GM12878 (cell line): ENCODE data around the gene PGLYRP4.

Experiments used
- POLR2AphosphoS5 ChIP-seq: IDR thresholded peaks from 2 replicates; pipeline ENCODE4 v1.6.1; 2011; ENCODE audit warnings: mild to moderate bottlenecking, low read length, inconsistent platforms
- PRDM15 ChIP-seq: fragments of 450-650 bp; formaldehyde crosslinking; IDR thresholded peaks from 2 replicates; pipeline ENCODE4 v1.4.0; 2020; ENCODE audit warnings: mild to moderate bottlenecking, moderate library complexity
- ZNF24 ChIP-seq: fragments of 450-650 bp; IDR thresholded peaks from 2 replicates; pipeline ENCODE4 v1.6.1; 2017; ENCODE audit warnings: antibody characterized with exemption, mild to moderate bottlenecking
- TF ChIP-seq, protein P1 (sequence below): fragments of 450-650 bp; IDR thresholded peaks from 2 replicates; pipeline ENCODE4 v1.6.1; 2017; ENCODE audit warnings: mild to moderate bottlenecking
- TF ChIP-seq, protein P2 (sequence below): fragments of 450-650 bp; IDR thresholded peaks from 2 replicates; pipeline ENCODE4 v1.6.1; 2016; ENCODE audit warnings: mild to moderate bottlenecking, moderate library complexity, borderline replicate concordance

GRCh38 chr1:153292185-153292584, 56.5 kb downstream of the PGLYRP4 start:
- TF ChIP-seq POLR2AphosphoS5 = no peak
- no peak for TF ChIP-seq PRDM15 (CRISPR knock-in tag)
- TF ChIP-seq ZNF24 = no peak
- TF ChIP-seq, protein P1, sequence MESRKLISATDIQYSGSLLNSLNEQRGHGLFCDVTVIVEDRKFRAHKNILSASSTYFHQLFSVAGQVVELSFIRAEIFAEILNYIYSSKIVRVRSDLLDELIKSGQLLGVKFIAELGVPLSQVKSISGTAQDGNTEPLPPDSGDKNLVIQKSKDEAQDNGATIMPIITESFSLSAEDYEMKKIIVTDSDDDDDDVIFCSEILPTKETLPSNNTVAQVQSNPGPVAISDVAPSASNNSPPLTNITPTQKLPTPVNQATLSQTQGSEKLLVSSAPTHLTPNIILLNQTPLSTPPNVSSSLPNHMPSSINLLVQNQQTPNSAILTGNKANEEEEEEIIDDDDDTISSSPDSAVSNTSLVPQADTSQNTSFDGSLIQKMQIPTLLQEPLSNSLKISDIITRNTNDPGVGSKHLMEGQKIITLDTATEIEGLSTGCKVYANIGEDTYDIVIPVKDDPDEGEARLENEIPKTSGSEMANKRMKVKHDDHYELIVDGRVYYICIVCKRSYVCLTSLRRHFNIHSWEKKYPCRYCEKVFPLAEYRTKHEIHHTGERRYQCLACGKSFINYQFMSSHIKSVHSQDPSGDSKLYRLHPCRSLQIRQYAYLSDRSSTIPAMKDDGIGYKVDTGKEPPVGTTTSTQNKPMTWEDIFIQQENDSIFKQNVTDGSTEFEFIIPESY = no peak
- TF ChIP-seq, protein P2, sequence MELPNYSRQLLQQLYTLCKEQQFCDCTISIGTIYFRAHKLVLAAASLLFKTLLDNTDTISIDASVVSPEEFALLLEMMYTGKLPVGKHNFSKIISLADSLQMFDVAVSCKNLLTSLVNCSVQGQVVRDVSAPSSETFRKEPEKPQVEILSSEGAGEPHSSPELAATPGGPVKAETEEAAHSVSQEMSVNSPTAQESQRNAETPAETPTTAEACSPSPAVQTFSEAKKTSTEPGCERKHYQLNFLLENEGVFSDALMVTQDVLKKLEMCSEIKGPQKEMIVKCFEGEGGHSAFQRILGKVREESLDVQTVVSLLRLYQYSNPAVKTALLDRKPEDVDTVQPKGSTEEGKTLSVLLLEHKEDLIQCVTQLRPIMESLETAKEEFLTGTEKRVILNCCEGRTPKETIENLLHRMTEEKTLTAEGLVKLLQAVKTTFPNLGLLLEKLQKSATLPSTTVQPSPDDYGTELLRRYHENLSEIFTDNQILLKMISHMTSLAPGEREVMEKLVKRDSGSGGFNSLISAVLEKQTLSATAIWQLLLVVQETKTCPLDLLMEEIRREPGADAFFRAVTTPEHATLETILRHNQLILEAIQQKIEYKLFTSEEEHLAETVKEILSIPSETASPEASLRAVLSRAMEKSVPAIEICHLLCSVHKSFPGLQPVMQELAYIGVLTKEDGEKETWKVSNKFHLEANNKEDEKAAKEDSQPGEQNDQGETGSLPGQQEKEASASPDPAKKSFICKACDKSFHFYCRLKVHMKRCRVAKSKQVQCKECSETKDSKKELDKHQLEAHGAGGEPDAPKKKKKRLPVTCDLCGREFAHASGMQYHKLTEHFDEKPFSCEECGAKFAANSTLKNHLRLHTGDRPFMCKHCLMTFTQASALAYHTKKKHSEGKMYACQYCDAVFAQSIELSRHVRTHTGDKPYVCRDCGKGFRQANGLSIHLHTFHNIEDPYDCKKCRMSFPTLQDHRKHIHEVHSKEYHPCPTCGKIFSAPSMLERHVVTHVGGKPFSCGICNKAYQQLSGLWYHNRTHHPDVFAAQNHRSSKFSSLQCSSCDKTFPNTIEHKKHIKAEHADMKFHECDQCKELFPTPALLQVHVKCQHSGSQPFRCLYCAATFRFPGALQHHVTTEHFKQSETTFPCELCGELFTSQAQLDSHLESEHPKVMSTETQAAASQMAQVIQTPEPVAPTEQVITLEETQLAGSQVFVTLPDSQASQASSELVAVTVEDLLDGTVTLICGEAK = no peak
